Activated CD8-positive, alpha-beta memory T cell treated with anti-CD3 and anti-CD28 coated beads, Interleukin-2, amount 50 U/mL, for 24 hours (primary cell): ENCODE data around the gene MKLN1.
"Not testable (repeated sequence)": the region's sequence is repeated elsewhere in the genome, so short reads cannot be mapped to it uniquely, and the experiment has no call there.

Source experiments
- DNase-seq: peaks from one replicate; pipeline ENCODE4 v3.0.0-alpha.2; 2020; ENCODE audit errors: extremely low read depth

Gene MKLN1

DNA sequence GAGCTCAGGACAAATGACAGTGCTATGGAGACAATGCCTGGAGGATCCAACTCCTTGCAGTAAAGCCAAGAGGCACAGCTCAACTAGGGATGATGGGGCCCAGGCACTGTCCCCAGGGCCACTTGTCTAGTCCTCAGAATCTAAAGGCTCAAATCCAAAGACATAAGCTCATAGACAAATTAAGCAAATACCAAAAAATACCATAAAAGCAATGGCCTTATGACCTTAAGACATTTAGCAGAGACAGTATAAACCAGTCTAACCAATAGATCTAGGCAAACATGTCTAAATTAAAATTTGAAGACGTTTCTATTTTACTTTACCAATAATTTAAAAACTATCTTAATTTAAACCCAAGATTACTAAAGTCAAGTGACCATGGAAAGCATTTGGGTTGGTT is 14.8 kb upstream of the MKLN1 start:
- no peak for DNase-seq

DNA sequence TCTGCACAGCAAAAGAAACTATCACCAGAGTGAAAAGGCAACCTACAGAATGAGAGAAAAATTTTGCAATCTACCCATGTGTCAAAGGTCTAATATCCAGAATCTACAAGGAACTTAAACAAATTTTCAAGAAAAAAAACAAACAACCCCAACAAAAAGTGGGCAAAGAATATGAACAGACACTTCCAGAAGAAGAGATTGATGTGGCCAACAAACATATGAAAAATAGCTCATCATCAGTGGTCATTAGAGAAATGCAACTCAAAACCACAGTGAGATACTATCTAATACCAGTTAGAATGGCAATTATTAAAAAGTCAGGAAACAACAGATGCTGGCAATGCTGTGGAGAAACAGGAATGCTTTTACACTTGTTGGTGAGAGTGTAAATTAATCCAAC is 7.1 kb upstream of the MKLN1 start:
- DNase-seq, result no peak

DNA sequence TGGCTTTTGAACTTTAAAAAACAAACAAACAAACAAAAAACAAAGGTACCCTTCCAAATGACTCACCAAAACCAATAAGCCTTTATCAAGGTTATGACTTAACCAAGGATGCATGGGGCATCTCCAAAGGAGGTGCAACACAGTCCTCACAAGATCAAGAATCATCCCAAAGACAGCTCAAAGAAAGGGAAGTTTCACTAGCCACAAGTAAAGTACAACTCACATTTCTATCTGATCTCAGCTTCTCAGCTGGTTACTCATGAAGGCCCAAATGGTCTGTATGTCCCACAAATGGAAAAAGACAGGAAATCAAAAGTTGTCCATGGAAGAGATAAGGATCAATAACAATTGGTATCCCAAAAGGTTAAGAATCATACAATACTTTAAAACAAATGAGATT is 6.0 kb upstream of the MKLN1 start:
- no peak for DNase-seq

DNA sequence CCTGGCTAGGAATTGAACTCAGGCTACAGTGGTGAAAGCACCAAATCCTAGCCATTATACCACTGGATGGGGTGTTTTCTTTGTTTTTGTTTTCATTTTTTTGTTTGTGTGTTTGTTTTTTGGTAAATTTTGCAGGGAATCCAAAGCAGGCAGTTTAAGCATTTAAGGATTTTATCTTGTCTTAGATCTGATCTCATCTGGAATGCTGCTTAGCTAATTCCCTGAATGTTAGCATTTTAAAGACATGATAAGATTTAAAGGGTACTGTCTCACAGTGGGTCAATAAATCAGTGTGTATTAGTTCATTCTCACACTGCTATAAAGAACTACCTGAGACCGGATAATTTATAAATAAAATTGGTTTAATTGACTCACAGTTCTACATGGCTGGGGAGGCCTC is 5.6 kb upstream of the MKLN1 start:
- DNase-seq, result no peak

DNA sequence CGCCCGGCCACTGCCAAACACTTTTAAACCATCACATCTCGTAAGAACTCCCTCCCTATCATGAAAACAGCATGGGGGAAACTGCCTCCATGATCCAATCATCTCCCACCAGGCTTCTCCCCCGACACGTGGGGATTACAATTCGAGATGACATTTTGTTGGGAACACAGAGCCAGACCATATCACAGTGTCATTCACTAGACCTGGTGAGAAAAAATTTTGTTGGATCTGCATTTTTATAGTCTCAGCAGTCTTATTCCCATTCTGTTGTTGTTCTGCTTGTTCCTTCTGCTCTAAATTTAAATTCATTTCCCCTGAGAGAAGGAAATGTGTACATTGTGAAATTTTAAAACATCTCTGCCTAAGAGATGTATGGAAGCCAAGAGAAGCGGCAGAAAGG is 4.8 kb upstream of the MKLN1 start:
- DNase-seq, result no peak

DNA sequence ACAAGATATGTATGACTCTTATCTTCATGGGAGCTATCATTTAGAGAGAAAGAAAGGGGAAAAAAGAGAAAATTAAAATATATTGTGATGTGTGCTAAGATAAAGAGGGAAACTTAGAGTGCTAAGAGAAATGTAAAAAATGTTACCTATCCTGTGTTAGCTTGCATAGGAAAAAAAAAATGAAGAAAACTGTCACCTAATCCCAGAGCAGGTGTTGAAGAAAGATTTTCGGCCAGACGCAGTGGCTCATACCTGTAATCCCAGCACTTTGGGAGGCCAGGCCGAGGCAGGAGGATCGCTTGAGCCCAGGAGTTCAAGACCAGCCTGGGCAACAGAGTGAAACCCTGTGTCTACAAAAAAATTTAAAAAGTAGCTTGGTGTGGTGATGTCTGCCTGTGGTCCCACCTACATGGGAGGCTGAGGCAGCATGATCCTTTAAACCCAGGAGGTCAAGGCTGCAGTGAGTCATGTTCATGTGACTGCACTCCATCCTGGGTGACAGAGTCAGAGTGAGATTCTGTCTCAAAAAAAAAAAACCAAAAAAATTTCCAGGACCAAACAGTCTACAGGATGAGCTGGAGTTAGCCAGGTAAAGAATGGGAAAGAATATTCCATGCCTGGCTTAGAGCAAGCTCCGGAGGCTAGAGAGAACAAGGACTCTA is 2.4 kb upstream of the MKLN1 start:
- no peak for DNase-seq

DNA sequence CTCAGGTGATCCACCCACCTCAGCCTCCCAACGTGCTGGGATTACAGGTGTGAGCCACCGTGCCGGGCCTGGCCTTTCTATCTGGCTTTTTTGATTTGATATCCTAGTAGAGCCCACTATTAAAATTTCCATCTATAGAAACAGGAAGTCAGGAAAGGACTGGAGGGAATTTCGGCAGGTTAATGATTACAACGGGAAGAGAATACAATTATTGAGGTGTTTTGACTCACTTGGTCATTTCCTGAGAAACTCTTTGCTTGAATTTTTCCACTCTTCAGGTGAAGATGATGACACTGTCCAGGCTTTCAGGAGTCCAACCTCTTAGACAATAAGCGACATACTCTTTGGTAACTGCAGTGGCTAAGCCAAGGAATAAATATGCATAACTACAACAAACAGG is 1.1 kb upstream of the MKLN1 start:
- no peak for DNase-seq

DNA sequence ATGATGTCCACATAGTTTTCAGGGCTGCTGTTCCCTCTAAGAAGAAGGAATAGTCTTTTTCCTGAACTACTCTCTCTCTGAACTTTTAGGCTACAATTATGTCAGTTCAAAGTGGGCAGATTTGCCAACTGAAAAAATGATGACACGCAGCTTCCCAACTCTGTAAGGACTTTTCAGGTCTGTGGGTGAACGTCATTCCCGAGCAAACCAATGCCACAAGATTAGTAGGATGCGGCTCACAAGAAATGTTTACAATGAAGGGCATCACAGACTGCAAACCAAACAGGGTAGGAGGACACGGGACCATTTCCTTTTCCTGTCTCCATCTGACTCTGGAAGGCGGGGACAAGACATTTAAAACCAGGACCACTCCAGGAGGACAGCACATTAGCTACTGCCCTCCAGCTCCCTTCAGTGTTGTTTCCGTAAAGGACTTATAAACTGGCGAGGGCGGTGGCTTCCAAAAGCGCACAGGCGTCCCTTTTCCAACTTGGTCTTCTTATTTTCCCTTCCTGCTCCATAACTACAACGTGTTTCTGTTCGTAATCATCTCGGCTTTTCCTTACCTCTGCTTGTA is 539 bp upstream of the MKLN1 start:
- DNase-seq, result no peak

GRCh38 chr7:131328377-131329175 is 900 bp downstream of the MKLN1 start:
- no peak for DNase-seq

- DNase-seq, result no peak
Measured at GRCh38 chr7:131329176-131329570, 1.5 kb downstream of the MKLN1 start.

GRCh38 chr7:131330299-131330698 is 2.6 kb downstream of the MKLN1 start:
- no peak for DNase-seq

DNA sequence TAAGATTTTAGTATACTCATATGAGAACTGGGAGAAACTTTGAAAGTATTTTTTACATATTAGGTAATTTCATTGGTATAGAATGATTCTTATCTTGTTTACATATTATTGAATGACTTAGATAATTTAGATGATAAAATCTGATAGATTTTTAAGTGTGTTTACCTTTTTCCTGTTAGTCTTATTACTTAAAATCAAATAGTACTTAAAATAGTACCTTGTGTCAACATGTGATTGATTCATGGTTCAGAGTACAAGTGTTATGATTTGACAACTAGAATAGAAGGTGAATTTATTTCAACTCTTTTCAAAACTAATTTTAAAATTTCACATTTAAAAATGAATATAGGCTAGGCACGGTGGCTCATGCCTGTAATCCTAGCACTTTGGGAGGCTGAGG is 4.1 kb downstream of the MKLN1 start:
- no peak for DNase-seq

GRCh38 chr7:131332729-131333128 is 5.1 kb downstream of the MKLN1 start:
- DNase-seq, result not testable (repeated sequence)

DNA sequence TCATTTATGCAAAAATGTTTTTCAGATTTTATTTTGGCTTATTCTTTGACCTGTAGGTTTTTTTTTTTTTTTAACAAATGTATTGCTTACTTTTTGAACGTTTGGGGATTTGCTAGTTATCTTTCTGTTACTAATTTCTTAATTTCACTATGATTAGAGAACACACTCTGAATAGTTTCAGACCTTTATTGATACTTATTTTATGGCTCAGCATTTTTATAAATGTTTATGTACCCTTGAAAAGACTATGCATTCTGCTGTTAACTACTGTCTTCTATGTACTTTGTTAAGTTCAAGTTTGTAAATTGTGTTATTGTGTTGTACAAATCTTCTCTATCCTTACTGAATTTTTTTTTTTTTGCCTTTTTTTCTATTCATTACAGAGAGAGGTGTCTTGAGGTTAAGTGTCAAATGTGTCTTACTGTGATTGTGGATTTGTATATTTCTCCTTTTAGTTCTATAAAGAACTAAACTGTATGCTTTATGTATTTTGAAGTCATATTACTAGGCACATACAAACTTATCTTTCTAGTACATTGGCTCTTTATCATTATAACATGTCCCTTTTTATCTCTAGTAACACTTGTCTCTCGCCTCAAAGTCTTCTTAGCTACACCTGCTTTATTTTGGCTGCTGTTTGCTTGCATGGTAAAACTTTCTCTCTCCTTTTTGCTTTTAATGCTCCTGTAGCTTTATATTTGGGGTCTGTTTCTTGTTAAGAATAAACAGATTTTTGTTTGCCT is 8.1 kb downstream of the MKLN1 start:
- no peak for DNase-seq

DNA sequence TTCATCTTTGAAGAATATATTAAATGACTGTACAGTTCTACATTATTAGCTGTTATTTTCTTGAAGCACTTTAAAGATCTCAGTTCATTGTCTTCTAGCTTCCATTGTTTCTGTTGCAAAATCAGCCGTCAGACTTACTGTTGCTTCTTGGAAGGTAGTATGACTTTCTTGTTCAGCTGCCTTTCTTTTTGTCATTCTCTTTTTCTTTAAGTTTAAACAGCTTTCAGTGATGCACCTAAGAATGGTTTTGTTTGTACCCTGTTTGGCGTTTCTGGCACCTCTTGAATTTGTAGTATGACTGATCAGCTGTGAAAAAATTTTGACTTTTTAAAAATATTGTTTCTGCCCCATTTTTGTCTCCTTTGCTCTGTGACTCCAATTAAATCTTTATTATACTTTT is 9.3 kb downstream of the MKLN1 start:
- DNase-seq, result no peak

DNA sequence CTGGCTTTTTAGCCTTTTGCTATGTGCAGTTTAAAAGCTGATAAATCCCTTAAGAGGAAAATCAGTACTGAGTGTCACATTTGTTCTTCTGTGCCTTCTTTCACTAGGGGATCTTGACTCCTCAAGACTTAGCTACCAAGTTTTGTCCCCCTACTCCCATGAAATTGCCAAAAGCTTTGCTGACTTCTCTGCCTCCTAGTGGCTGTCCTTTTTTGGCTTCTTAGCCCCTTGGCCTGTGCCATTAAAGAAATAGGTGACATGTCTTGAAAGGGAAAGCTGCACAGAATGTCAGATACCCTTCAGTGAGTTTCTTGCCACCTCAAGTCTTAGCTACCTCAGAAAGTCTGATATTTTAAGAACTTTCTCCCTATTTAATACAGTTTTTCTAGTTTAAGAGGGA is 10.5 kb downstream of the MKLN1 start:
- DNase-seq, result no peak

- no peak for DNase-seq
Measured at GRCh38 chr7:131338691-131339390, 11.2 kb downstream of the MKLN1 start.

DNA sequence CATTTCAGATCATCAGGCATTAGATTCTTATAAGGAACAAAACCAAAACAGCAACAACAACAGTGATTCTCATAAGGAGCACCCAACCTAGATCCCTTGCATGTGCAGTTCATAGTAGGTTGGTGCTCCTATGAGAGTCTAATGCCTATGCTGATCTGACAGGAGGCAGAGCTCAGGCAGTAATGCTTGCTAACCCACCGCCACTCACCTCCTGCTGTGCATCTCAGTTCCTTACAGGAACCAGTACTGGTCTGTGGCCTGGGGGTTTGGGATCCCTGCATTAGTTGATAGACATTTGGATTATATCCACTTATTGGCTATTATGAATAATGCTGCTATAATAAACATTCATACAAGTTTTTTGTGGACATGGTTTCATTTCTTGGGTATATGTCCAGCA is 14.0 kb downstream of the MKLN1 start:
- DNase-seq, result no peak

- DNase-seq, result no peak
Measured at GRCh38 chr7:131342864-131343442, 15.3 kb downstream of the MKLN1 start.

DNA sequence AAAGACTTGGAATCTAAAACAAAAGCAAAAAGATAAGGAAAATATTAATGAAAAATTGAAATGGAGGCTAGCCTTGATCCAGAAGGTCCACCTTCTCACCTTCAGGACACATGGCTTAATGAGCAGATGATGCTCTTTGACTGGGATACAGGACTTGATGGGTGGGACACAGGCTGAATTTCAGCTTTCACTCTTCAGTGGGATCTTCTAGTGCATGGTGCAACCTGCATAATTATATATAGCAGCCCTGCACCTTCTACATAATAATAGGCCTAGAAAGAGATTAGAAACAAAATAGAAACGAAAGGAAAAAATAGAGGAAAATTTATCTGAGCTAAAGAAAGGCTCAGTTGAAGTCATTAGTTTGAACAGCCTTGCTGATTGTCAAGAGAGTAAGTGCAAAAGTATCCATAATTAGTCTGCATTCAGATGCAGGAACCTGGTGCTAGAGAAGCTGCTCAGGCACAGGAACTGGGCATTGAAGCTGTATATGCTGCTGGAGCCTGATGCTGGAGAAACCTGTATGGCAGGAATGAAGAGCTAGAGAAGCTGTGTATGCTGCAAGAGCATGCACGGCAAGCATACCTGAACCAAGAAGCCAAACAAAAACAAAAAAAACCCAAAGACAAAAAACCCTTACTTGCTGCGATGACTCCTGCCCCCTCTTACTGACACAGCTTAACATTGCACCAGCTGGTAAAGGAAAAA is 19.4 kb downstream of the MKLN1 start:
- DNase-seq, result no peak

DNA sequence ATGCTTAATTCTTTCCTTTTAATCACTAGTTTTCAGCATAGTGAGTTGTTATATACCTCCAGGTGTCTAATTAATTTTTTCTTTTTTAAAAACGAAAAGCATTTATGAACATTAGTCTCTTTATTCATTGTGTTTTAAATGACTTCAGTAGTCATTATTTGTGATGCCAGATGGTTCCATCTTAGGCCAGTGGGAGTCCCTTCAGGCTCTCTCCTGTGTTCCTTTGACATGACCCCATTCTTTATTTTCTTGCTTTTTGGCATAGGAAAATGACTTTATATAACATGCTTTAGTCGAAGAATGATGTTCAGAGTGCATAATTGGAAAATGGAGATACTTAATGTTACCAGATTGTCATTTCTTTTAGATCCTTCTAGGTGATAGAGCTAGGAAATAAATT is 24.4 kb downstream of the MKLN1 start:
- DNase-seq, result no peak
